ENCODE results near the gene IRF7. TPM values are rescaled to one million over a fixed set of nuclear protein-coding genes. Genes with fewer than 3 reads are reported as not detected.

The IRF7 gene
- total RNA-seq, 3 donors from 2014 or later = 13.3 to 29.9 (median 27.9) TPM

DNA sequence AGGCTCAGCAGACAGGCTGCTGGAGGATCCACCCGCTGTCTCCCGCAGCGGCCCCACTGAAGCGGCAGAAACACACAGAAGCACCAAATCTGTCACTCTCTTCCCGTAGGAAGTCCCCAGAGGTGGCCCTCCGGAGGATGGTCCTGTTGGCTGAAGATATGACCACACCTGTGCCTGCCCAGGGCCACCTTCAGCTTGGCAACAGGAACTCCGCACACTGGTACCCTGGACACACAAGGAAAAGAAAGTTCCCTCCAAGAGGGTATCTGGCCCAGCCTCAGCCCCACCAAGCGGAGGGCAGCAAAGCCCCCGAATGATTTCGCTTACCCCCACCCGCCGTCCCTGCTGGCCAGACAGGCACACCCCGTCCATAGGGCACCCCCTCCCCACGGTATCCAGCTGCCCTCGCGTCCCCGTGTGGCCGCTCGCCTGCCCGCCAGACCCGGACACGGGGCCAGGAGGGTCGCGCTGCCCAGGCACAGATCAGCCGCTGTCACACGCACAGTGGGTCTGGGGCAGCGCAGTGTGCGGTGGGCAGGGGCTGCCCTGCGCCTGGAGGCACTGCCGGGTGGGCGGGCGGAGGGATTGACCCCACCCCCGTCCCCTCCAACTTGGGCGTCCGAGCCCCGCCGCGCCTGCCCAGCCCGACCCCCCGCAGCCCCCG is 48.0 kb downstream of the IRF7 start:
- peak overlapping the region; percentile 78 to 82 for H3K27ac ChIP-seq
- no peaks in the 10 kb centered on the region for H3K9me3 ChIP-seq
- peaks cover 0 to 7% of the 10 kb centered on the region in 2 donors for H3K4me1 ChIP-seq
- H3K27me3 ChIP-seq = no peaks in the 10 kb centered on the region
- H3K4me3 ChIP-seq = peak overlapping the region; percentile 53 to 79 (median 65)
- no peak for DNase-seq (ENCODE audit: low spot score in 2 of 2)
- intact Hi-C loops (cut with DNase I; ENCODE audit: low total_unique reads) = loop anchor here (10.0 kb wide), 1 partner anchor 207 kb away; the partner anchor contains the start of gene GATD1
- TF ChIP-seq POLR2AphosphoS5 (IDR thresholded peaks at IDR 0.05) = no peak
- no peaks in the 10 kb centered on the region for H3K36me3 ChIP-seq

GRCh38 chr11:567011-567628 is 48.6 kb downstream of the IRF7 start:
- TF ChIP-seq, protein P1, sequence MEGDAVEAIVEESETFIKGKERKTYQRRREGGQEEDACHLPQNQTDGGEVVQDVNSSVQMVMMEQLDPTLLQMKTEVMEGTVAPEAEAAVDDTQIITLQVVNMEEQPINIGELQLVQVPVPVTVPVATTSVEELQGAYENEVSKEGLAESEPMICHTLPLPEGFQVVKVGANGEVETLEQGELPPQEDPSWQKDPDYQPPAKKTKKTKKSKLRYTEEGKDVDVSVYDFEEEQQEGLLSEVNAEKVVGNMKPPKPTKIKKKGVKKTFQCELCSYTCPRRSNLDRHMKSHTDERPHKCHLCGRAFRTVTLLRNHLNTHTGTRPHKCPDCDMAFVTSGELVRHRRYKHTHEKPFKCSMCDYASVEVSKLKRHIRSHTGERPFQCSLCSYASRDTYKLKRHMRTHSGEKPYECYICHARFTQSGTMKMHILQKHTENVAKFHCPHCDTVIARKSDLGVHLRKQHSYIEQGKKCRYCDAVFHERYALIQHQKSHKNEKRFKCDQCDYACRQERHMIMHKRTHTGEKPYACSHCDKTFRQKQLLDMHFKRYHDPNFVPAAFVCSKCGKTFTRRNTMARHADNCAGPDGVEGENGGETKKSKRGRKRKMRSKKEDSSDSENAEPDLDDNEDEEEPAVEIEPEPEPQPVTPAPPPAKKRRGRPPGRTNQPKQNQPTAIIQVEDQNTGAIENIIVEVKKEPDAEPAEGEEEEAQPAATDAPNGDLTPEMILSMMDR (IDR thresholded peaks at IDR 0.05) = no peak
- TF ChIP-seq POLR2A (IDR thresholded peaks at IDR 0.05) = no peak
- TF ChIP-seq POLR2AphosphoS5 (IDR thresholded peaks at IDR 0.05) = no peak
- Histone ChIP-seq H3K4me1 (peaks cover 0 to 7% of the 10 kb centered on the region in 2 donors), H3K27me3 (no peaks in the 10 kb centered on the region), H3K27ac (no peak overlapping the region), H3K4me3 (no peak overlapping the region), H3K36me3 (no peaks in the 10 kb centered on the region), H3K9me3 (no peaks in the 10 kb centered on the region)
- intact Hi-C loops (cut with DNase I; ENCODE audit: low total_unique reads) = loop anchor here (10.0 kb wide), 1 partner anchor 208 kb away; the partner anchor contains the start of gene GATD1
- no peak for DNase-seq (ENCODE audit: low spot score in 2 of 2)

GRCh38 chr11:565921-566509 is 49.7 kb downstream of the IRF7 start:
- Histone ChIP-seq H3K9me3 (no peaks in the 10 kb centered on the region), H3K27me3 (no peaks in the 10 kb centered on the region), H3K4me3 (no peak overlapping the region), H3K4me1 (peaks cover 0 to 7% of the 10 kb centered on the region in 2 donors), H3K36me3 (no peaks in the 10 kb centered on the region), H3K27ac (peak overlapping the region; percentile 32 to 33)
- intact Hi-C loops (cut with DNase I; ENCODE audit: low total_unique reads) = loop anchor here (10.0 kb wide), 1 partner anchor 209 kb away; the partner anchor contains the start of gene GATD1
- no peak for DNase-seq (ENCODE audit: low spot score in 2 of 2)
- TF ChIP-seq POLR2A (IDR thresholded peaks at IDR 0.05) (no peak), POLR2AphosphoS5 (IDR thresholded peaks at IDR 0.05) (no peak)
- TF ChIP-seq, protein P1 (IDR thresholded peaks at IDR 0.05) = no peak

- TF ChIP-seq POLR2AphosphoS5 (IDR thresholded peaks at IDR 0.05) = no peak
- TF ChIP-seq POLR2A (IDR thresholded peaks at IDR 0.05) = no peak
- TF ChIP-seq, protein P1 (IDR thresholded peaks at IDR 0.05) = no peak
- H3K4me1 ChIP-seq = peaks cover 0 to 4% of the 10 kb centered on the region in 2 donors
- intact Hi-C loops (cut with DNase I; ENCODE audit: low total_unique reads) = loop anchor here (10.0 kb wide), 1 partner anchor 211 kb away; the partner anchor contains the start of gene GATD1
Measured at GRCh38 chr11:563812-564578, 51.8 kb downstream of the IRF7 start.

More at GRCh38 chr11:563812-564578, 51.8 kb downstream of the IRF7 start:
- H3K27me3 ChIP-seq = no peaks in the 10 kb centered on the region
- peak overlapping the region; percentile 52 to 78 for H3K27ac ChIP-seq
- no peaks in the 10 kb centered on the region for H3K36me3 ChIP-seq
- peak; percentile 48 to 71 for DNase-seq (ENCODE audit: low spot score in 2 of 2)
- H3K4me3 ChIP-seq = no peak overlapping the region
- H3K9me3 ChIP-seq = no peaks in the 10 kb centered on the region

Measured in breast epithelium (tissue), 4 donors.